HG02973 (cell line): Measurements from ENCODE around the gene ETNPPL.

Experiments used
- ATAC-seq: cut with Tn5 transposase; IDR thresholded peaks from one replicate; pipeline ENCODE4 v1.9.1; 2021; ENCODE audit warnings: moderate library complexity; ENCODE audit not compliant: unreplicated experiment

ETNPPL gene

GRCh38 chr4:108762559-108763225, at the start of gene ETNPPL:
Gene ETNPPL, minus strand, starts transcription at chr4:108763053. Its CDS starts 155 bp downstream, at chr4:108762898.
- ATAC-seq = no peak

GRCh38 chr4:108811486-108811885, 48.6 kb upstream of the ETNPPL start:
- ATAC-seq = no peak

GRCh38 chr4:108810087-108810486, 47.2 kb upstream of the ETNPPL start:
- ATAC-seq = no peak

GRCh38 chr4:108804648-108805273, 41.9 kb upstream of the ETNPPL start:
- no peak for ATAC-seq

GRCh38 chr4:108799306-108799705, 36.5 kb upstream of the ETNPPL start:
- no peak for ATAC-seq

- ATAC-seq = no peak
Observed at GRCh38 chr4:108796173-108796572, 33.3 kb upstream of the ETNPPL start.

- ATAC-seq = no peak
Observed at GRCh38 chr4:108795733-108796132, 32.9 kb upstream of the ETNPPL start.

GRCh38 chr4:108794136-108794535, 31.3 kb upstream of the ETNPPL start:
- ATAC-seq = no peak

- ATAC-seq = no peak
Observed at GRCh38 chr4:108793415-108793814, 30.6 kb upstream of the ETNPPL start.

GRCh38 chr4:108788731-108789130, 25.9 kb upstream of the ETNPPL start:
- no peak for ATAC-seq

- ATAC-seq = no peak
Observed at GRCh38 chr4:108787724-108788123, 24.9 kb upstream of the ETNPPL start.

- ATAC-seq = no peak
Observed at GRCh38 chr4:108787106-108787505, 24.3 kb upstream of the ETNPPL start.

- no peak for ATAC-seq
Observed at GRCh38 chr4:108786351-108786750, 23.5 kb upstream of the ETNPPL start.

- ATAC-seq = no peak
Observed at GRCh38 chr4:108783665-108784463, 21.0 kb upstream of the ETNPPL start.

- ATAC-seq = no peak
Observed at GRCh38 chr4:108779958-108780357, 17.1 kb upstream of the ETNPPL start.

- ATAC-seq = no peak
Observed at GRCh38 chr4:108777388-108777787, 14.5 kb upstream of the ETNPPL start.

GRCh38 chr4:108775921-108776320, 13.1 kb upstream of the ETNPPL start:
- ATAC-seq = no peak

GRCh38 chr4:108774809-108775530, 12.1 kb upstream of the ETNPPL start:
- no peak for ATAC-seq

GRCh38 chr4:108772402-108772801, 9.5 kb upstream of the ETNPPL start:
- no peak for ATAC-seq

GRCh38 chr4:108766058-108766457, 3.2 kb upstream of the ETNPPL start:
- ATAC-seq = no peak

- ATAC-seq = no peak
Observed at GRCh38 chr4:108763986-108764385, 1.1 kb upstream of the ETNPPL start.
